Uterus (tissue), 2 donors: ENCODE measurements around the gene CORO7.

Experiments used
- CTCF ChIP-seq, 4 experiments: fragments of 200-600 bp in 2 of 4; fragments of 450-650 bp in 2 of 4; sonication (generic) in 2 of 4; IDR thresholded peaks; one replicate each; pipeline ENCODE4 v1.5.1; 2016 to 2019; ENCODE audit warnings: antibody characterized with exemption in 4 of 4, mild to moderate bottlenecking in 2 of 4, moderate library complexity in 1 of 4
- POLR2A ChIP-seq, 2 donors: fragments of 450-650 bp; IDR thresholded peaks; one replicate each; pipeline ENCODE4 v1.6.1; 2016; ENCODE audit warnings: antibody characterized with exemption in 2 of 2, mild to moderate bottlenecking in 1 of 2, moderate library complexity in 1 of 2

GRCh38 chr16:4452674-4453073 is 36.3 kb upstream of the CORO7 start:
- TF ChIP-seq CTCF (IDR thresholded peaks at IDR 0.05) = no peak
- no peak for TF ChIP-seq POLR2A (IDR thresholded peaks at IDR 0.05)
